HG03571 (cell line): ENCODE measurements around the gene HIGD1B.
"Not testable (repeated sequence)": the region's sequence is repeated elsewhere in the genome, so short reads cannot be mapped to it uniquely, and the experiment has no call there.

Experiments
- ATAC-seq: cut with Tn5 transposase; IDR thresholded peaks from one replicate; pipeline ENCODE4 v1.9.1; 2021; ENCODE audit not compliant: unreplicated experiment

HIGD1B gene

DNA sequence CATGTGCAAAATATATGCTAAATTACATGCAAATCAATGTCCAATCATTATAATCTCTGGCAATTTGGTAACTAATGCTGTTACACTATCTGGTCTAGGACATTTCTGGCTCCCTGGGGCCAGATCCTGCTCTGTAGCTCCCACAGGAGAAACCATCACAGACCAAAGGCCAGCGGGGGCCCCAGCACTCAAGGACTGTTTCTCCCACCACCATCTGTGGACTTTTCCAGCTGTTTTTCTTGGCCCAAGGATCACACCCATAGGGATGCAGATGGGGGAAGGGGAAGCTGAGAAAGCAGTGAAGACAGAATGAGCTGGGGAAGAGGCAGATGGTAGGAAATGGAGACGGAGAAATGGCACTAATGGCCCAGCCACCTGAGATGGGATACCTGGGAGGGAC, at the start of gene HIGD1B:
TSS of gene HIGD1B (plus strand) at position 298 of the 400 bp plus-strand sequence. CDS start 270 bp downstream, outside the sequence.
- ATAC-seq, result no peak

DNA sequence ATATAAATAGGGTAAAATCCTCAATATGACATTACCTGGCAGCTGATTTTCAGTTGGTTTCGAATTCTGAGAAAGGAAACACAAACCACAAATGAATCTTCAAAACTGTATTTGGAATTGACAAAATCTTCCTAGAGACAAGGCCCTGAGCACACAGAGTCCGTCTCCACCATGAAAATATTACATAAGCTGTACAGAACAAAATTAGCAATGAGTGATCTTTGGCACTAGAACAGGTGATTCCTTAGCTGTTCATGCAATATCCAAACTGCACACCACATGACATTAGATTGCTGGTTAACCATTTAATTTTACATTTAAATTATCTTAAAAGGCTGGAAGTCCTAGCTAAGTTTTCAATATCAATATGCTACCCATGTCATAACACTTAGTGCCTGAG, 49.3 kb upstream of the HIGD1B start:
- no peak for ATAC-seq

DNA sequence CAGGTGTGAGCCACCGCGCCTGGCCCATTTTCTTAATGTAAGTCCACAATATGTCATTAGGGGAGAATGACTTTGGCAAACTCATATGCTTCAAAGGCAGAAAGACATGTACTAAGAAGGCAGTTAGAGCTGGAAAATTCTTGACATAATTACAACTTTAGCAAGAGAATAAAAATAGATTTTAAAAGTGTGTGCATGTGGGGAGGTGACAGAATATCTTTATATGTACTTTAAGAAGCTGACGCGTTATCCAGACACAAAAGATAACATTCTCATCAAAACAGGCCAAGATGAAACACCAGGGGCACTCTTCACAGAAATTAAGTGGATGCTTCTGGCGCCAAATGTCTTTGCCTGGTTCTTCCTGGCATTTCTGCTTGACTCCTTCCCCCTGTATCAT, 45.8 kb upstream of the HIGD1B start:
- ATAC-seq, result no peak

DNA sequence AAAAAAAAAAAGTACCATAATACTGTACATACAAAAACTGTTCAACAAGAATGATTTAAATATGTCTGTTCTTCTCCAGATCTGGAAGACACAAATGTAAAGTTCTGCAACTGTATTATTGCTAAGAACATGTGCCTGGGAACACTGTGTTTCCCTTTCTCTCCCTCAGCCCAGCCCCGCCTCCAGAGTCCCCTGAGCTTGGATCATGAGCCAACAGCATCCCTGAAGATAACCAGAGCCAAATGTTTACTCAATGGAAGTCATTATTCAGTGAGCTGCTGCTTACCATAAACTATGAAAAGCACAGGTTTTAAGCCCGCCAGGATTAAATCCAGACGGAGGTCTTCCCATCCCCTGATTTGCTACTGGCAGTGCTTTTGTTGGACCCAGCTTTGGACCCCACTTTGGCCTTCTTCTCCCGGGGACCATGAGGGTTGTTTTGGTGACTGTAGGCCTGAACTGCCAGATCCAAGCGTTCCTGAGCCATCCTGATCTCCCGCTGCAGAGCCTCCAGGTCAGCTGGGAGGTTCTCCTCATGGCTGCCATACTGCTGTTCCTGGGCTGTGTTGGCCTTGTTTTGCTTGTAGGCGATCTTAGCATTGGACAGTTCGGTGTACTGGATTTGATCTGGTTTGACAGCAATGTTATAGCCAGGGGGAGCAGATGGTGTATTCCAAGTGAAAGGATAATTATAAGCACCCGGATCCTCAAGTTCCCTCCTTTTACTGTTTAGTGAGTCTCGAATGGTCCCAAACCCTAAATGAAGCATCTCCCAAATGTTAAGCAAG, 43.2 kb upstream of the HIGD1B start:
- ATAC-seq, result no peak

DNA sequence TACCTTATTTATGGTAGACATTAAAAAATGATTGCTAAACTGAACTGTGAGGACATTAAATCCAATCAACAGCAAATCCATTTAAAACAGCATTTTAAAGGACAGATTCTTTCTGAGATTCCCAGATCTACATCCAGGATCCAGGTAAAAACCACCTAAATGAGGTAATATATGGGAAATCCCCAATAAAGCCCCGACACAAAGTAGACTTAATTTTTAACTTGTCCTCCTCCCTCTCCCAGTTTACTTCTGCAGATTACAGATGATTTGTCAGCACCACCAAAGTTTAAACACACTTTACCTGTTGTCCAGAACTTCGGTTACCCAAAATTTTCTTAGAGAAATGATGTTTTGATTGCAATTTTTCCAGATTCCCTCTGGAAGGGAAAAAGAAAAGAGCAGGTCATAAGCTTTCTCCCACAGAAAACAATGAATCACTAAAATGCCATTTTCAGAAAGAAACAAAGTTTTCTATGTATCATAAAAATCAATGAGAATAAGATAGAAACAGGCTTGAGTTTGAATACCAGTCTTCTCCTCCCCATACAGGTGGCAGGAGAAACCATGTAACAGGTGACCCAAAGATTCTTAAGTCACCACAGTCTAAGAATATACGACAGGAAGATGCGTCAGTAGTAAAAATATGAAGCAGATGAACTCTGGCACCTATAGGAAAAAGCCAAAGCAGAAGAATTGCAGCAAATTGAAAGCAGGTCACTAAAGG, 40.4 kb upstream of the HIGD1B start:
- ATAC-seq, result no peak

DNA sequence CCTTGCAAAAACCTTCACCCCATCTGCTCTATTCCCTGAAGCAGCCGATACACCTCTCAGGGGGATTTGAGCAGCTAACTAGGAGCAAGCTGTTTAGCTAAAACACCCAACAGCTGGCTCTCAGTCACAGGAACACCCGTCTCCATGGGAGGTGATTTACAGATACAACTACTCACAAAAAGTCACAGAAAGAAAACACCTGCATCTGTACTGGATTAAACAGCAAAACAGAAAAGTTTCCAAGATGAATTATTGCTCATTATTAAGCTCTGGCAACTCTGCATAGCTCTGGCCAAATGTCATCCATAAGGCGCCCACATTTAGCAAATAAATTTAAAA, 39.9 kb upstream of the HIGD1B start:
- ATAC-seq, result no peak

DNA sequence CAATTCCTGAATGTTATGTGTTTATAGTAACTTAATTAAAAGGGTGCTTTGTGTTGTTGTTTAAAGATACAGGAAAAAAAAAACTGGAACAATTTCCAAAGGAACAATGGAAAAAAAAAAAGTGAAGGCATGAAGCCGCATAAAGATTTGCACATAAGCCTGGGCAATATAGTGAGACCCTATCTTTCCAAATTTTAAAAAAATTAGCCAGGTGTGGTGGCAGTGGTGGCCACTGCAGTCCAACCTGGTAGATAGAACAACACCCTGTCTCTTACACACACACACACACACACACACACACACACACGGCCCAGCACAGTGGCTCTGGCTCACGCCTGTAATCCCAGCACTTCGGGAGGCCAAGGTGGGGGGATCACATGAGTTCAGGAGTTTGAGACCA, 39.5 kb upstream of the HIGD1B start:
- no peak for ATAC-seq

DNA sequence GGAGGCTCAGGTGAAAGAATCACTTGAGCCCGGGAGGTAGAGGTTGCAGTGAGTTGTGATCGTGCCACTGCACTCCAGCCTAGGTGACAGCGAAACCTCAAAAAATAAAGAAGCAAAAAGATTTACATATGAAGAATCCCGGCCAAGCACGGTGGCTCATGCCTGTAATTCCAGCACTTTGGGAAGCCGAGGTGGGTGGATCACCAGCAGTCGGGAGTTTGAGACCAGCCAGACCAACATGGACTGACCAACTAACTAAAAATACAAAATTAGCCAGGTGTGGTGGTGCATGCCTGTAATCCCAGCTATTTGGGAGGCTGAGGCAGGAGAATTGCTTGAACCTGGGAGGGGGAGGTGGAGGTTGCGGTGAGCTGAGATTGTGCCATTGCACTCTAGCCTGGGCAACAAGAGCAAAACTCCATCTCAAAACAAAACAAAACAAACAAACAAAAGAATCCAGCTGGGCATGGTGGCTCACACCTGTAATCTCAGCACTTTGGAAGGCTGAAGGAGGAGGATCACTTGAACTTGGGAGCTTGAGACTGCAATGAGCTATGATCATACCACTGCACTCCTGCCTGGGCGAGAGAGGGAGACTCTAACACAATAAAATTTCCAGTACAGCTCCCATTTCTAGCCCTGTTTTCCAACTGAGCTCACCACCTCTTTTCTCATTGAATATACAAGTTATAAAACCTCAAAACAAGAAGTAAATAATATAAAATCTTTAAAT, 38.9 kb upstream of the HIGD1B start:
- not testable (repeated sequence) for ATAC-seq

DNA sequence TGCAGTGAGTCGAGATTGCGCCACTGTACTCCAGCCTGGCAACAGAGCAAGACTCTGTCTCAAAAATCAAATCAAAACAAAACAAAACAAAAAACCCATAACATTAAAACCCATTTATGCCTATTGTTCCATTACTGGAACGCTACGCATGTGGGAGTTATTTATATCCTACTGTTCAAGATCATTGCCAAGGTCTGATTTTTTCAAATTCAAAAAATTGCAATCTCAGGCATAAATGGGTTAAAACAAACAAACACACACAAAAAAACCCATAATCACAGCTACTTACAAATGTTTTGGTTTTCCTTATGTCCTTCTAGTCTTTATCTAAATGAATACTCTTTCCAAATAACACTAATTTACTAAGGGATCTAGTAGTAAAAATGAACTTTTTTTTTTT, 35.4 kb upstream of the HIGD1B start:
- no peak for ATAC-seq

DNA sequence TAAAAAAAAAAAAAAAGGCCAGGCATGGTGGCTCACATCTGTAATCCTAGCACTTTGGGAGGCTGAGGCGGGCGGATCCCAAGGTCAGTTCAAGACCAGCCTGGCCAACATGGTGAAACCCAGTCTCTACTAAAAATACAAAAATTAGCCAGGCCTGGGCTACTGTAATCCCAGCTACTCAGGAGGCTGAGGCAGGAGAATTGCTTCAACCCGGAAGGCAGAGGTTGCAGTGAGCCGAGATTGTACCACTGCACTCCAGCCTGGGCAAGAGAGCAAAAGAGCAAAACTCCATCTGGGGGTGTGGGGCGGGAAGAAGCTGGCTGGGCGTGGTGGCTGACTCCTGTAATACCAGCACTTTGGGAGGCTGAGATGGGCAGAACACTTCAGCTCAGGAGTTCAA, 29.2 kb upstream of the HIGD1B start:
- not testable (repeated sequence) for ATAC-seq

DNA sequence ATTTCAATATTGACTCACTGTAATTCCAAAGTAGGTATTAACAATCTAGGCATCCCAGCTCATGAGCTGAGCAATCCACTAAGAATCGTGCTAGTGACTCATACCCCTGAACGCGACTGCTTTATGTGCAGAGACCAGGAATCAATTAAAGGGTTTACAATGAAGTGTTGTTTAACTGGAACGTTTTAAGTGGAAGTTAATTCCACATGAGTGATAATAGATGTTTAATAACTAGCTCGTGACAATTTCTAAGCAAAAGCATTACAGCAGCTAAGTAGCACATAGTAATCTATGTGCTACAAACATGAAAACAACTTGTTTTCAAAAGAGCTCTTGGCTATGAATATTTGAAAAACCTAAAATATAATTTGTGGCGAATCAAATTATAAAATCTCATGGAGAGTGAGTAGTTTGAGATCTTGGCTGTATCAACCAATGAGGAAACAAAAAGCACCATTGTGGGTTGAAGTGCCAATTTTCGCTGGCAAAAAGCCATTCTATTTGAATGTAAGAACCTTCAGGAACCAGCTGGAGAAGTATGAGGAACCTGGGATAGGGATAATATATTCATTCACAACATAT, 27.0 kb upstream of the HIGD1B start:
- ATAC-seq, result no peak

DNA sequence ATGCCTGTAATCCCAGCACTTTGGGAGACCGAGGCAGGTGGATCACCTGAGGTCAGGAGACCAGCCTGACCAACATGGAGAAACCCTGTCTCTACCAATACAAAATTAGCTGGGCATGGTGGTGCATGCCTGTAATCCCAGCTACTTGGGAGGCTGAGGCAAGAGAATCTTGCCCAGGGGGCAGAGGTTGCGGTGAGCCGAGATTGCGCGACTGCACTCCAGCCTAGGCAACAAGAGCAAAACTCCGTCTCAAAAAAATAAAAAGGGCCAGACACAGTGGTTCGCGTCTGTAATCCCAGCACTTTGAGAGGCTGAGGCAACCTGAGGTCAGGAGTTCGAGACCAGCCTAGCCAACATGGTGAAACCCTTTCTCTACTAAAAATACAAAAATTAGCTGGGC, 22.4 kb upstream of the HIGD1B start:
- ATAC-seq, result not testable (repeated sequence)

DNA sequence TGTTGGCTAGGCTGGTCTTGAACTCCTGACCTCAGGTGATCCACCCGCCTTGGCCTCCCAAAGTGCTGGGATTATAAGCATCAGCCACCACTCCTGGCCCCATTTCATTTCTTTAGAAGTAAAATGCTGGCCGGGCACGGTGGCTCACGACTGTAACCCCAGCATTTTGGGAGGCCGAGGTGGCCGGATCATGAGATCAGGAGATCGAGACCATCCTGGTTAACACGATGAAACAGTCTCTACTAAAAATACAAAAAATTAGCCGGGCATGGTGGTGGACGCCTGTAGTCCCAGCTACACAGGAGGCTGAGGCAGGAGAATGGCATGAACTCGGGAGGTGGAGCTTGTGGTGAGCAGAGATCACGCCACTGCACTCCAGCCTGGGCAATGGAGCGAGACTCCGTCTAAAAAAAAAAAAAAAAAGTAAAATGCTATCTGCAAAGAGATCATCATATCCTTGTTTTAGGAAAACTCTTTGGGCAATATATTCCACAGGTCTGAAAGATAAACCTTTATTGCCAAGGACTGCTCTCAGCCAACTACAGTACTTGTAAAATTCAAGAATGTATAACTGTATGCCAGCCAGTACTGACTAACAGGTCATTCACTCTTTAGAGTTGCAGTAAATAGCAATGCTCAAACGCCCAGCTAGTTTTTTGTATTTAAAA, 21.4 kb upstream of the HIGD1B start:
- no peak for ATAC-seq

DNA sequence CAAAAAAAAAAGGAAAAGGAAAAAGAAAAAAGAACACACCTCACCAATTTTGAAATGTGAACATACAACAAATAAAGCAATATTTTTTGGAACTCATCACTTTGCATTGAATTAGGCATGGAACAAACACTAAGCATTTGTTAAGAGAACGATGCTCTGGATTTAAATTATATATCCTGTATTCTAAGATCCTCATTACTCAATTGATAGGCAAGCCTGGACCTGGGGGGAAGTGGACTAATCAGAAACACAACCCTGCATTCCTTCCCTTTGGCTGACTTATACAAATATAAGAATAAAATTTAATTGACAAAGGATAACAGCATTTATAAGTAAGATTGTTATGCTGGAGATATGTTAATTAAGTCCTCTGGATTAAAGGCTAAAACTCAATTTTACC, 19.8 kb upstream of the HIGD1B start:
- no peak for ATAC-seq

DNA sequence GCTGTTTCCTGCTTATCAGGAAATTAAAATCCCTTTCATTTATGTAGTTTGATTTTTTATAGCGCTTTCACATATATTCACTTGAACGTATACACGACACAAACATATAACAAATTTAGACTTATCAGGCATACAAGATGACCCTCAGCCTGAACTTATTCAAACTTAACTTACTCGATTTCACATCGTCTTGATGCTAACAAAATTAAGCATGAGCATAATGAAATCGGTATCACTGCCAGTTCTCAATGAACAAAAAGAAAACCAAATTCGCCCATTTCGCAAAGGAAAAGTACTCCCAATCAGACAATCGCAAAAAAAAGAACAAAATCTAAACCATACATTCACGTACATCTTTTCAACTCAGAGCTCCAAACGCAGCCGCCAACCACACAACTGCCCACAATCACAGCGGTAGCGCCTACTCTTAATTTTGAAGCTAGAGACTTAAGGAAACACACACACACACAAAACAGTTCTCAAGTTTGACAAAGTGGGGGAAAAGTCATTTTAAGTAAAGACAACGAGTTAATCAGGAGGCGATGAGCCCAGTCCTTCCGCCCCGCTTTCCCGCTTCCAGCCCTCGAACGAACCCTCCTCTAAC, 18.7 kb upstream of the HIGD1B start:
- ATAC-seq, result no peak

DNA sequence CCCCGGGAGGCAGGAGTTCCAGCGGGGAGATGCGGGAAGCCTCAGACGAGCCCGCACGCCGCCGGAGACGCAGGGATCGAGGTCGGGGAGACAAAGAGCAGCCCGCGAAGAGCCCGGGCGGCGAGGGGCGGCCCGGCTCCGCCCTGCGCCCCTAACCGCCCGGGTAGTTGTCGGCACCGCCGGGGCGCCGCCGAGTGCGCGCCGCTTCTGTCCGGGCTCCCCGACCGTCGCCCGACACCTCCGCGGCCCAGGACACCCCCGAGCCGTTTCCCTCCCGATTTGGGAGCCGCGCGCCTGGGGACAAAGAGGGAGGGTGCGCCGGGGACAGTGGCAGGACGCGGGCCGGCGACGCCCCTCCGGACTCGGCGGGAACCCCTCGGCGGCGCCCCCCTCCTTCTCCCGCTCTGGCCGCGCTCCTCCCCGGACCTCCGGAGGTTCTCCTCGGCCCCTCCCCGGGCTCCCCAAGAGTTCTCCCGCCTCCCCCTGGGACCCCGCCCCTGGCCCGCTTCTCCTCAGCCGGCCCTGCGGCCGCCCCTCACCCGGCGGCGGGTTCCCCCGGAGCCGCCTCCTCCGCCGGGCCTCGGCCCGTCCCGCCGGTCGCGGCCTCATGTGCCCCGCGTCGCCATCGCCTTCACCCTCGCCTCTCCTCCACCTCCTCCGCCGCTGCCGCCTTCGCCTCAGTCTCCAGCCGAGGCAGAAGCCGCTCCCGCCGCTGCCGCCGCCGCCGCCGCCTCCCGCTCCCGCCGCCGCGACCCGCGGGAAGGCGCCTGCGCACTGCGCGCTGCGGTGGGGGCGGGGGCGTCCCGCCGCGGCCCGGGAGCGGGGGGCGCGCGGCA, 17.9 kb upstream of the HIGD1B start, which contains the start of gene GJC1:
TSS of gene GJC1 (minus strand) at position 765 of the 836 bp plus-strand sequence. CDS start 24,470 bp downstream, outside the sequence.
- ATAC-seq, result no peak

DNA sequence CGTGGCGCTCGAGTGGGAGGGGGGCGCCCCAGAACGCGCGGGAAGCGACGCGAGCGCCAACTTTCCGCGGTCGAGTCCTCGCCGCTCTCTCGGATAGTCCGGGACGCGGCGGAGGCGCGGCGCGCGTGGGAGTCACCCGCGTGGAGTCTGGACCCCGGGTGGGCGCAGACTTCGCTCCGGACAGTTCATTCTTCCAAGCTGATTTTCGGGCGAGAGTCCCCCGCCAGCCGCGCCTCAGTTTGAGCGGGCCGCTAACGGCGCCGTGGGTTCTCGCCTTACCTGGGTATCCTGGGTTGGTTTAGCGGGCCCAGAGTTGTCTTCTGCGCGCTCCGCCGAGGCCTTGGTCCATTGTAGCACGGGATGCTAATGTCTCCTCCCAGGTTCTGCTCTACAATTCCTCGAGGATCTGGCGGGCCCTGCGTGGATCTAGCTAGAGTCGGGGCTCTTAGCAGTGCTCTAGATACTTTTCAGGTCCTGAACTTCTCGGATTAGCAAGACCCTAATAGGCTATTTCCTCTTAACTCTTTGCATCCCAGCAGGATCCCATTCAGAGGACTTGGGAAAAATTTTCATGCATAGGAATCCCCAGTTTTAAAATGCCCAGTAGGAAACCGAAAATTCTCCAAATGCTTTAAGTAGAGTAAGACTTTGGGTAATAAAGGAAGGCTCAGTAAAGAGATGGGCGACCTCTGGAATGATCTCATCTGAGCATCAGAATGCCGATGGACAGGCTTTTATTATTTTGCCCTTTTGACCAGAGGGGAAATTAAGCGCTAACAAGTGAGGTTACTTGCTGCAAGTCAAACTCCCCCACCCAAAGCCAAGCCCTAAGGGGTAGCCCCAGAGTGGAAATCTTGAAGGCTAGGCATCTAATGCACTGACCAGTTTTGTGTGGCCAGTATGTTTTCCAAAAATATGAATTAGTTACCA, 17.1 kb upstream of the HIGD1B start:
- ATAC-seq, result no peak

DNA sequence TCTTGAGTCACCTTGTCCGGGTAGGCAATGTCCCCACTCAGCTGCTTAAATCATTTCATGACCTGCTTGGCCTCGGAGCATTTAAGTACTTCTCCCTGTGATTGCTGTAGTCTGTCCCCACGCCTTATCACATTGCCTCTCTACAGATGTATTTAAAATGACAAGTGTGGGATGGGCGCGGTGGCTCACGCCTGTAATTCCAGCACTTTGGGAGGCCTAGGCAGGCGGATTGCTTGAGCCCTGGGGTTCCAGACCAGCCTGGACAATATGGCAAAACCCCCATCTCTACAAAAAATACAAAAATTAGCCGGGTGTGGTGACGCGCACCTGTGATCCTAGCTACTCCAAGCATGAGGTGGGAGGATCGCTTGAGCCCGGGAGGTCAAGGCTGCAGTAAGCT, 16.3 kb upstream of the HIGD1B start:
- no peak for ATAC-seq

DNA sequence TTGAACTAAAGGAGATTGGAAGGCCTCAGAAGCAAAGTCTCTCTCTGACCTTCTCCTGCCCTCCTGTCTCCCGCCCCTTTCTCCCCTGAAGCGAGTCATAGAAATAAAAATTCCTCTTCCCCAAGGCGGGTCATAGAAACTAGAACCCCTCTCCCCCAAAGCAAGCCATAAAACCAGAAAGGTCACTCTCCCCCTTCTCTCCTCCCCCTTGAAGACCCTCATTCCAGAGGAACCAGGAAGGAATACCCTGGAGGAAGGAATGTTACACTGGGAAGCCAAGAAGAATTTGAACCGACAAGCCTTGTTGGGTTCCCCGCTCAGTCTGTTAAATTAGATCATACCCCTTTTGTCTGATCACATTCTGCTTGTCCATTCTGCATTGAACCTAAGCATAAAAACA, 14.9 kb upstream of the HIGD1B start:
- no peak for ATAC-seq
